Transverse colon (tissue), 4 donors: ENCODE measurements around the gene KCNT2. TPM values are rescaled to one million over a fixed set of nuclear protein-coding genes. Genes with fewer than 3 reads are reported as not detected.

Experiments
- DNase-seq: peaks from one replicate; pipeline ENCODE4 v3.0.0-alpha.2; 2019
- H3K27ac ChIP-seq, 4 donors: fragments of 200-600 bp; sonication (generic); 2 replicates each; pipeline ENCODE4 v1.5.1; 2016 to 2018; ENCODE audit warnings: inconsistent platforms in 4 of 4
- H3K27me3 ChIP-seq: fragments of 200-600 bp; sonication (generic); 2 replicates; pipeline ENCODE4 v1.5.1; 2017; ENCODE audit warnings: inconsistent platforms
- H3K36me3 ChIP-seq, 4 donors: fragments of 200-600 bp; sonication (generic); 2 replicates each; pipeline ENCODE4 v1.5.1; 2017 to 2019; ENCODE audit warnings: inconsistent platforms in 4 of 4
- H3K4me1 ChIP-seq, 4 donors: fragments of 200-600 bp; sonication (generic); 2 replicates each; pipeline ENCODE4 v1.5.1; 2017 to 2020; ENCODE audit warnings: inconsistent platforms in 4 of 4
- H3K4me3 ChIP-seq, 4 donors: fragments of 200-600 bp; sonication (generic); 1 replicate in 1 of 4; 2 replicates in 3 of 4; pipeline versions ENCODE4 v1.5.1 to v1.6.1; 2017 to 2019; ENCODE audit warnings: inconsistent platforms in 4 of 4
- H3K9me3 ChIP-seq, 2 donors: fragments of 200-600 bp; sonication (generic); 2 replicates each; pipeline ENCODE4 v1.5.1; 2017 to 2019; ENCODE audit warnings: inconsistent platforms in 2 of 2
- EP300 ChIP-seq: sonication (generic); formaldehyde crosslinking; IDR thresholded peaks from one replicate; pipeline ENCODE4 v1.6.1; 2017; ENCODE audit warnings: antibody characterized with exemption, low read depth
- POLR2A ChIP-seq: fragments of 450-650 bp; IDR thresholded peaks from one replicate; pipeline ENCODE4 v1.6.1; 2016; ENCODE audit warnings: antibody characterized with exemption, mild to moderate bottlenecking, moderate library complexity
- POLR2AphosphoS5 ChIP-seq, 3 donors: sonication (generic); formaldehyde crosslinking; IDR thresholded peaks; one replicate each; pipeline ENCODE4 v1.6.1; 2016; ENCODE audit warnings: antibody characterized with exemption in 3 of 3
- WGBS, 2 donors: methylation state at CpG; one replicate each; pipeline ENCODE4 v1.1.5; 2018; ENCODE audit warnings: low coverage in 1 of 2; 5-methylcytosine and 5-hydroxymethylcytosine counted together
- in situ Hi-C, 4 donors: fragments of 200-750 bp; cut with MboI; loops; one replicate each; pipeline versions ENCODE4 v1.15.0 to v1.15.1; 2017; ENCODE audit warnings: low sequenced_read_pairs in 3 of 4, low pct_ligation_motif_present in 1 of 4, low pct_unique_long_range_greater_than_20kb in 1 of 4
- intact Hi-C: fragments of 100-400 bp; cut with DNase I; formaldehyde crosslinking; loops from one replicate; pipeline ENCODE4 v1.15.1; 2023; ENCODE audit warnings: low total_unique reads
- total RNA-seq, 4 donors: library from RNA; depleted of rRNA; stranded (reverse); fragments of >200 nt; gene quantifications; one replicate each; pipeline ENCODE4 v1.1.0, GENCODE V29; 2016
- TF ChIP-seq, protein P1 (sequence below), 5 experiments: fragments of 200-600 bp in 3 of 5; fragments of 450-650 bp in 2 of 5; sonication (generic) in 3 of 5; IDR thresholded peaks; 1 replicate in 2 of 5; 2 replicates in 3 of 5; pipeline ENCODE4 v1.5.1; 2016 to 2017; ENCODE audit warnings: antibody characterized with exemption in 5 of 5, inconsistent platforms in 3 of 5, mild to moderate bottlenecking in 2 of 5, moderate library complexity in 1 of 5

KCNT2 gene
- total RNA-seq, 4 donors from 2014 or later, result 0.80 to 1.7 (median 0.96) TPM; not detected in 1

DNA sequence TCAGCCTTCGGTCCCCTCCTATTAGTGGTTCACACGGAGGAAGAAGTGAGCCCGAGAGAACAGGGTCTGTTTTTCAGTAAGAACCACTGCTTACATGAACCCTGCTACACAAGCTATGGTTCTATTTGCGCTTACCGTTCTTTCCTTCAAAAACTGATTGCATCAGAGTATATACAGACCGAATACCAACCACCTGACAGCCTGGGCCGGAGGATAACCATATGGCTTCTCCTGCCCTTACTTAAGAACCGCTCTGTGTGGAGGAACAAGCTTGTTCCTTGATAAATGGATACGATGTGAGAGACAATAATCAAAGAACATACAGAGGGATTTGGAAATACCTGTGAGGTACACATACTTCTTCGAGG, 1.1 kb upstream of the KCNT2 start:
- Histone ChIP-seq H3K27ac (peak overlapping the region; percentile 62 to 72 (median 68)), H3K27me3 (peaks cover 12% of the 10 kb centered on the region), H3K9me3 (no peaks in the 10 kb centered on the region), H3K36me3 (no peaks in the 10 kb centered on the region), H3K4me1 (no peaks in the 10 kb centered on the region), H3K4me3 (no peak overlapping the region)
- DNase-seq, result no peak
- intact Hi-C loops (no loop called here), in situ Hi-C loops (no loop called here)
- 48 to 60% methylated on average over 4 to 10 of the region's 10 CpGs for WGBS, 2 donors
- TF ChIP-seq POLR2A, result no peak
- TF ChIP-seq, protein P1, sequence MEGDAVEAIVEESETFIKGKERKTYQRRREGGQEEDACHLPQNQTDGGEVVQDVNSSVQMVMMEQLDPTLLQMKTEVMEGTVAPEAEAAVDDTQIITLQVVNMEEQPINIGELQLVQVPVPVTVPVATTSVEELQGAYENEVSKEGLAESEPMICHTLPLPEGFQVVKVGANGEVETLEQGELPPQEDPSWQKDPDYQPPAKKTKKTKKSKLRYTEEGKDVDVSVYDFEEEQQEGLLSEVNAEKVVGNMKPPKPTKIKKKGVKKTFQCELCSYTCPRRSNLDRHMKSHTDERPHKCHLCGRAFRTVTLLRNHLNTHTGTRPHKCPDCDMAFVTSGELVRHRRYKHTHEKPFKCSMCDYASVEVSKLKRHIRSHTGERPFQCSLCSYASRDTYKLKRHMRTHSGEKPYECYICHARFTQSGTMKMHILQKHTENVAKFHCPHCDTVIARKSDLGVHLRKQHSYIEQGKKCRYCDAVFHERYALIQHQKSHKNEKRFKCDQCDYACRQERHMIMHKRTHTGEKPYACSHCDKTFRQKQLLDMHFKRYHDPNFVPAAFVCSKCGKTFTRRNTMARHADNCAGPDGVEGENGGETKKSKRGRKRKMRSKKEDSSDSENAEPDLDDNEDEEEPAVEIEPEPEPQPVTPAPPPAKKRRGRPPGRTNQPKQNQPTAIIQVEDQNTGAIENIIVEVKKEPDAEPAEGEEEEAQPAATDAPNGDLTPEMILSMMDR (IDR thresholded peaks at IDR 0.05), result no peak
- no peak for TF ChIP-seq POLR2AphosphoS5 (IDR thresholded peaks at IDR 0.05)
- no peak for TF ChIP-seq EP300

DNA sequence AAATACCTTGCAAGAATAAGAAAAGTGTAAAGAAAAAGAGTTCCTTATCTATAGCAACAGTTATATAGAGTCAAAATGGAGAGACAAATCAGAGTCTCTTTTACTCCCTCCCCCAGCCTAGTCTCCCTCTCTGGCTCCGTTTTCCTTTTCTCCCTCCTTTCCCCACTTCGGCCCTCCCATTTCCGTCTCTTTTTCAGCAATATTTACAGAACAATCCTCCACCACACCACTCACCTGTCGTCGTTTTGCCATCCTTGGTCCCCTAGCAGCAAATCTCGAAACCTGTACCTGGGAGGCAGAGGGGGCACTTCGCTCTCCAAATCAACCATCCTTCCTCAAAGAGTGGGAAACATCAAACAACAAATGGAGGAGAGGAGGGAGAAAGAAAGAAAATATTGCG, 259 bp downstream of the KCNT2 start:
- 7 to 12% methylated on average over 5 to 8 of the region's 8 CpGs for WGBS, 2 donors
- H3K4me3 ChIP-seq, result peak overlapping the region; percentile 22 to 57 (median 40)
- H3K27me3 ChIP-seq, result peaks cover 12% of the 10 kb centered on the region
- H3K9me3 ChIP-seq, result no peaks in the 10 kb centered on the region
- intact Hi-C loops (no loop called here), in situ Hi-C loops (no loop called here)
- H3K27ac ChIP-seq, result peak overlapping the region; percentile 62 to 72 (median 68)
- TF ChIP-seq, protein P1 (IDR thresholded peaks at IDR 0.05), result no peak
- no peak for TF ChIP-seq EP300
- DNase-seq, result no peak
- no peaks in the 10 kb centered on the region for H3K4me1 ChIP-seq
- H3K36me3 ChIP-seq, result no peaks in the 10 kb centered on the region

- Histone ChIP-seq H3K27ac (no peak overlapping the region), H3K4me3 (no peak overlapping the region), H3K9me3 (no peaks in the 10 kb centered on the region), H3K4me1 (no peaks in the 10 kb centered on the region), H3K27me3 (peaks cover 10% of the 10 kb centered on the region), H3K36me3 (no peaks in the 10 kb centered on the region)
- no peak for DNase-seq
- TF ChIP-seq POLR2AphosphoS5 (IDR thresholded peaks at IDR 0.05), result no peak
- TF ChIP-seq EP300, result no peak
- TF ChIP-seq, protein P1 (IDR thresholded peaks at IDR 0.05), result no peak
- no peak for TF ChIP-seq POLR2A
- in situ Hi-C loops, result no loop called here
- intact Hi-C loops, result no loop called here
Measured at GRCh38 chr1:196603651-196604050, 4.6 kb downstream of the KCNT2 start.

DNA sequence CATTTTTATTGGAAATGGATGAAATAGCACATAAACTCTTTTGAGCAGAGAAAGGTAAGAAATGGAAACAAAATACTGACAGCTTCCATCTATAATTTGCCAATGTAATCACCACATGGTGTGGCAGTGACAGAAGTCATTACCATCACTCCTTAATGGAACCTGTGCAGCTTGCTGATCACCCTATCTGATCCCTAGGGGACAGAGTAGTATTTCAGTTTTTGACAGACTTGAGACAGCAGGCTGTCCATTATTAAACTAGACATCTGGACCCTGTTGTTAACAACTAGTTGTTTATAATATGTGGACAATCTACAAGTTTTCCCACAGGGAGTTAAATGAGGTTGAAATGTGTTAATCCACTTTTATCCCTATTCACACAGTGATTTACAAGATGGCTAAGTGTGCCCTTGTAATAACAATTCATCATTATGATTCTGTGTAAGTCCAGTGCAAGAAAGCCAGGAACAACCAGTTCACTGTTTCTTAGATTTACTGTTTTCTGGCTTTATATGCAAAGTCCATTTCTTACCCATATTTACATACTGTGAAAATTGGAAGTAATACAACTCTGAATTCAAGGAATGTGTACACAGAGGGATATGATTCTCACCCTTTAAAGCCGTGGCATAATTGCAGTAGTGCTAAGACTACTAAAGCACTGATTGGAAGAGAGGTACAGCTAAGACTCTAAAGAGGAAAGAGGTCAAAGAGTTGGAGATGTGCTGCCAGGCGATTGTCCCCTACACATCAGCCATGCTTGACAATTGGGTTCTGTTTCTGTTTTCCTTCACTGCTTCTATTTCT, 9.1 kb downstream of the KCNT2 start:
- no peak for TF ChIP-seq POLR2AphosphoS5 (IDR thresholded peaks at IDR 0.05)
- intact Hi-C loops, result no loop called here
- Histone ChIP-seq H3K36me3 (no peaks in the 10 kb centered on the region), H3K4me1 (no peaks in the 10 kb centered on the region), H3K27me3 (no peaks in the 10 kb centered on the region), H3K27ac (no peak overlapping the region), H3K4me3 (no peak overlapping the region), H3K9me3 (no peaks in the 10 kb centered on the region)
- in situ Hi-C loops, result no loop called here
- DNase-seq, result no peak
- WGBS, 2 donors, result 39 to 42% methylated on average over 2 of the region's 2 CpGs

GRCh38 chr1:196594700-196595099, 13.5 kb downstream of the KCNT2 start:
- Histone ChIP-seq H3K9me3 (no peaks in the 10 kb centered on the region), H3K4me1 (no peaks in the 10 kb centered on the region), H3K36me3 (no peaks in the 10 kb centered on the region), H3K27me3 (no peaks in the 10 kb centered on the region), H3K4me3 (no peak overlapping the region), H3K27ac (no peak overlapping the region)
- intact Hi-C loops (no loop called here), in situ Hi-C loops (no loop called here)
- WGBS, 2 donors, result 73 to 77% methylated on average over 2 of the region's 2 CpGs
- no peak for DNase-seq
- TF ChIP-seq, protein P1 (IDR thresholded peaks at IDR 0.05), result no peak
